GM12878 (cell line): ENCODE results near the gene MTM1. TPM values are rescaled to one million over a fixed set of nuclear protein-coding genes. Genes with fewer than 3 reads are reported as not detected.

Experiments
- ATAC-seq: fragments of 200-7000 bp; cut with Tn5 transposase; 3 replicates; pipeline ENCODE4 v1.9.1; 2020; ENCODE audit warnings: mild to moderate bottlenecking, moderate library complexity
- BruUV-seq: library from RNA; stranded (reverse); fragments of 400-500 nt; replicated peaks from 2 replicates; lab custom pipeline; 2021; lab: Mats Ljungman, UMichigan
- CTCF ChIA-PET: fragments of 300-600 bp; sonication (Branson Sonifier 250); formaldehyde crosslinking; extraction: SDS; loops from one replicate; lab custom pipeline; 2021; ENCODE audit warnings: inconsistent platforms; lab: Yijun Ruan, JAX
- POLR2A ChIA-PET: fragments of 350-600 bp; formaldehyde crosslinking; extraction: SDS; loops from one replicate; lab custom pipeline; 2021; ENCODE audit warnings: inconsistent platforms; lab: Charles Lee
- RAD21 ChIA-PET: fragments of 300-600 bp; sonication (Branson Sonifier 250); formaldehyde crosslinking; loops from one replicate; lab custom pipeline; 2023; ENCODE audit warnings: antibody characterized with exemption; ENCODE audit not compliant: unreplicated experiment; lab: Charles Lee
- SMC1A ChIA-PET: fragments of 300-600 bp; sonication (Branson Sonifier 250); formaldehyde crosslinking; loops from one replicate; lab custom pipeline; 2023; ENCODE audit not compliant: unreplicated experiment, uncharacterized antibody; lab: Charles Lee
- DNase-seq: peaks from one replicate; pipeline ENCODE4 v3.0.0-alpha.2; 2011; ENCODE audit warnings: low read depth, low spot score
- FAIRE-seq: peaks from 3 replicates; lab custom pipeline; 2011; peaks lifted over from hg19 to GRCh38; lab: Jason Lieb, UNC
- H2AFZ ChIP-seq: 2 replicates; pipeline ENCODE4 v1.6.0; 2011; ENCODE audit warnings: low read depth, low read length, control low read depth; ENCODE audit not compliant: control insufficient read depth
- H3K27ac ChIP-seq: 2 replicates; pipeline ENCODE4 v1.5.1; 2011; ENCODE audit warnings: control low read depth; ENCODE audit not compliant: control insufficient read depth, insufficient read depth
- H3K27me3 ChIP-seq, 2 experiments: replicated peaks in 1 of 2; 2 replicates each; pipeline versions ENCODE4 v1.6.0 to v1.6.1; 2011; ENCODE audit warnings: low read length in 1 of 2; ENCODE audit not compliant: control insufficient read depth in 2 of 2, insufficient read depth in 2 of 2
- H3K36me3 ChIP-seq, 2 experiments: 2 replicates each; pipeline ENCODE4 v1.5.1; 2011; ENCODE audit warnings: low read length in 1 of 2; ENCODE audit not compliant: control insufficient read depth in 2 of 2, insufficient read depth in 2 of 2
- H3K4me1 ChIP-seq: 2 replicates; pipeline ENCODE4 v1.6.1; 2011; ENCODE audit warnings: mild to moderate bottlenecking, low read length, moderate library complexity, mixed read lengths; ENCODE audit not compliant: control insufficient read depth, insufficient read depth
- H3K4me2 ChIP-seq: 2 replicates; pipeline ENCODE4 v1.6.0; 2011; ENCODE audit warnings: control low read depth; ENCODE audit not compliant: control insufficient read depth, insufficient read depth
- H3K4me3 ChIP-seq: fragments of 200-600 bp; sonication (generic); 2 replicates; pipeline ENCODE4 v1.5.1; 2016
- H3K79me2 ChIP-seq: 2 replicates; pipeline ENCODE4 v1.6.0; 2011; ENCODE audit warnings: low read length; ENCODE audit not compliant: control insufficient read depth, insufficient read depth
- H3K9ac ChIP-seq: 2 replicates; pipeline ENCODE4 v1.8.0; 2011; ENCODE audit warnings: low read length, control low read depth, mixed read lengths; ENCODE audit not compliant: control insufficient read depth, insufficient read depth
- H3K9me3 ChIP-seq: replicated peaks from 3 replicates; pipeline ENCODE4 v1.5.1; 2011; ENCODE audit warnings: mild to moderate bottlenecking, low read length; ENCODE audit not compliant: control insufficient read depth, insufficient read depth
- H4K20me1 ChIP-seq: 2 replicates; pipeline ENCODE4 v1.6.0; 2011; ENCODE audit not compliant: control insufficient read depth, insufficient read depth
- DPF2 ChIP-seq: fragments of 450-650 bp; IDR thresholded peaks from 2 replicates; pipeline ENCODE4 v1.6.1; 2017; ENCODE audit warnings: mild to moderate bottlenecking
- EED ChIP-seq: sonication (generic); IDR thresholded peaks from 2 replicates; pipeline ENCODE4 v1.6.1; 2016; ENCODE audit warnings: antibody characterized with exemption, low read depth
- GATAD2B ChIP-seq: fragments of 450-650 bp; conservative IDR thresholded peaks from 2 replicates; pipeline ENCODE4 v1.6.1; 2017; ENCODE audit warnings: low read depth, mild to moderate bottlenecking, moderate library complexity
- POLR2A ChIP-seq: IDR thresholded peaks from 2 replicates; pipeline ENCODE4 v1.6.1; 2011; ENCODE audit warnings: low read depth, mild to moderate bottlenecking, low read length
- SMAD5 ChIP-seq: IDR thresholded peaks from 2 replicates; pipeline ENCODE4 v1.6.1; 2016; ENCODE audit warnings: antibody characterized with exemption, low read depth
- TCF7 ChIP-seq: IDR thresholded peaks from 2 replicates; pipeline ENCODE4 v1.6.1; 2014; ENCODE audit warnings: antibody characterized with exemption, borderline replicate concordance
- WGBS: methylation state at CpG from one replicate; pipeline ENCODE4 v1.1.6; 2016; ENCODE audit warnings: low lambda C conversion rate; ENCODE audit not compliant: insufficient replicate concordance, insufficient coverage; ENCODE audit errors: missing lambda C conversion rate; 5-methylcytosine and 5-hydroxymethylcytosine counted together
- in situ Hi-C: fragments of 300-500 bp; cut with MboI; formaldehyde crosslinking; loops from 9 replicates; pipeline ENCODE4 v1.14.3; 2018; ENCODE audit warnings: mixed read lengths
- intact Hi-C: fragments of 100-400 bp; cut with micrococcal nuclease; formaldehyde crosslinking; loops from one replicate; pipeline ENCODE4 v1.14.2; 2022; ENCODE audit not compliant: unreplicated experiment
- polyA plus RNA-seq, 11 experiments: library from polyadenylated mRNA; depleted of rRNA in 4 of 11; unstranded in 6 of 11; stranded (reverse) in 5 of 11; fragments of >200 nt; fragmentation: Nextera tagmentation in 4 of 11; fragmentation: Illumina TruSeq in 1 of 11; extraction: Ambion mirVana in 4 of 11; extraction: Trizol in 1 of 11; gene quantifications; 1 replicate in 1 of 11; 2 replicates in 10 of 11; pipeline versions ENCODE4 v1.2.1 to v1.2.3, GENCODE V29; 2011 to 2016; ENCODE audit warnings: inconsistent platforms in 2 of 11, missing spikeins in 2 of 11, low read depth in 1 of 11
- total RNA-seq, 4 experiments: library from RNA; depleted of rRNA in 3 of 4; stranded (reverse); fragments of >200 nt in 3 of 4; fragmentation: Illumina TruSeq in 1 of 4; extraction: Trizol in 1 of 4; gene quantifications; 2 replicates each; pipeline versions ENCODE4 v1.2.1 to v1.2.3, GENCODE V29; 2013 to 2021
- TF ChIP-seq, protein P1 (sequence below): IDR thresholded peaks from 2 replicates; pipeline ENCODE4 v1.6.1; 2012; ENCODE audit warnings: low read length, inconsistent platforms
- TF ChIP-seq, protein P2 (sequence below): IDR thresholded peaks from 2 replicates; pipeline ENCODE4 v1.6.1; 2011; ENCODE audit warnings: borderline replicate concordance, low read depth, mild to moderate bottlenecking, moderate library complexity, low read length; ENCODE audit not compliant: insufficient read depth, poor library complexity, severe bottlenecking

Gene MTM1
- total and polyA plus RNA-seq, 10 of the 15 experiments (the other 5 are each of a cell fraction or from before 2014, with no cell fraction given), result 3.9 to 13.3 (median 8.4) TPM

DNA sequence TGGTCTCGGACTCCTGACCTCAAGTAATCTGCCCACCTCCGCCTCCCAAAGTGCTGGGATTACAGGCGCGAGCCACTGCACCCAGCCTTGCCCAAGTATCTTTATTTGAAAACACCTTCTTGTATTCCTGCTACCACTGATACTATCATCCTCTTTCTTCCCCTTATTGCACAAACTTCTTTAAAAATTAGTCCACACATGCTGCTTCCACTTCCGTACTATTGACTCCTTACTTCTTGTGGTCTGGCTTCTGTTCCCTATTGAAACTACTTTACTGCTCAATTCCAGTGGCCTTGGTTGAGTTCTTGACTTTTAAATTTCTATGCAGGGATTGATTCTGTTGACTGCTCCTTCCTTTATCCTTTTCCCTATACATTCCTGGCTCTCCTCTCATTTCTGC lies 38.8 kb downstream of the MTM1 start:
- no peaks in the 10 kb centered on the region for H3K9me3 ChIP-seq
- no peaks in the 10 kb centered on the region for H4K20me1 ChIP-seq
- 57% methylated on average over 5 of the region's 5 CpGs for WGBS
- H3K4me1 ChIP-seq, result no peaks in the 10 kb centered on the region
- ATAC-seq (no peak), DNase-seq (no peak)
- no TSS peak for BruUV-seq
- SMC1A ChIA-PET, result no interaction called here
- H3K27ac ChIP-seq, result no peak overlapping the region
- POLR2A ChIA-PET, result no interaction called here
- no peak overlapping the region for H3K4me3 ChIP-seq
- CTCF ChIA-PET, result interaction anchor here (0.6 to 1.6 kb wide), 3 partner anchors 12 to 122 kb away, joined by 3 to 5 read pairs (median 4); no protein-coding TSS in a partner anchor
- H3K4me2 ChIP-seq, result no peak overlapping the region
- in situ Hi-C loops, result no loop called here
- RAD21 ChIA-PET, result no interaction called here
- H3K36me3 ChIP-seq, result no peaks in the 10 kb centered on the region
- no peak overlapping the region for H2AFZ ChIP-seq
- no peak overlapping the region for H3K9ac ChIP-seq
- intact Hi-C loops, result no loop called here
- TF ChIP-seq EED (no peak), POLR2A (no peak)
- TF ChIP-seq, all 136 proteins: peak for 0
- no peaks in the 10 kb centered on the region for H3K79me2 ChIP-seq
- no peaks in the 10 kb centered on the region for H3K27me3 ChIP-seq
- no peak for FAIRE-seq

GRCh38 chrX:150610043-150610442 lies 41.6 kb downstream of the MTM1 start:
- DNase-seq, result no peak
- ChIA-PET CTCF (no interaction called here), RAD21 (no interaction called here), SMC1A (no interaction called here), POLR2A (no interaction called here)
- Histone ChIP-seq H2AFZ (no peak overlapping the region), H3K4me1 (no peaks in the 10 kb centered on the region), H3K9ac (no peak overlapping the region), H3K9me3 (no peaks in the 10 kb centered on the region), H3K79me2 (no peaks in the 10 kb centered on the region), H3K36me3 (no peaks in the 10 kb centered on the region), H3K4me3 (no peak overlapping the region), H3K27me3 (no peaks in the 10 kb centered on the region), H4K20me1 (no peaks in the 10 kb centered on the region), H3K27ac (no peak overlapping the region), H3K4me2 (no peak overlapping the region)
- FAIRE-seq, result no peak
- intact Hi-C loops, result no loop called here
- in situ Hi-C loops, result no loop called here
- BruUV-seq, result no TSS peak
- TF ChIP-seq TCF7, result no peak
- no peak for TF ChIP-seq GATAD2B
- no peak for TF ChIP-seq DPF2
- no peak for TF ChIP-seq SMAD5
- TF ChIP-seq, protein P1, sequence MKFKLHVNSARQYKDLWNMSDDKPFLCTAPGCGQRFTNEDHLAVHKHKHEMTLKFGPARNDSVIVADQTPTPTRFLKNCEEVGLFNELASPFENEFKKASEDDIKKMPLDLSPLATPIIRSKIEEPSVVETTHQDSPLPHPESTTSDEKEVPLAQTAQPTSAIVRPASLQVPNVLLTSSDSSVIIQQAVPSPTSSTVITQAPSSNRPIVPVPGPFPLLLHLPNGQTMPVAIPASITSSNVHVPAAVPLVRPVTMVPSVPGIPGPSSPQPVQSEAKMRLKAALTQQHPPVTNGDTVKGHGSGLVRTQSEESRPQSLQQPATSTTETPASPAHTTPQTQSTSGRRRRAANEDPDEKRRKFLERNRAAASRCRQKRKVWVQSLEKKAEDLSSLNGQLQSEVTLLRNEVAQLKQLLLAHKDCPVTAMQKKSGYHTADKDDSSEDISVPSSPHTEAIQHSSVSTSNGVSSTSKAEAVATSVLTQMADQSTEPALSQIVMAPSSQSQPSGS, result no peak
- TF ChIP-seq, protein P2, sequence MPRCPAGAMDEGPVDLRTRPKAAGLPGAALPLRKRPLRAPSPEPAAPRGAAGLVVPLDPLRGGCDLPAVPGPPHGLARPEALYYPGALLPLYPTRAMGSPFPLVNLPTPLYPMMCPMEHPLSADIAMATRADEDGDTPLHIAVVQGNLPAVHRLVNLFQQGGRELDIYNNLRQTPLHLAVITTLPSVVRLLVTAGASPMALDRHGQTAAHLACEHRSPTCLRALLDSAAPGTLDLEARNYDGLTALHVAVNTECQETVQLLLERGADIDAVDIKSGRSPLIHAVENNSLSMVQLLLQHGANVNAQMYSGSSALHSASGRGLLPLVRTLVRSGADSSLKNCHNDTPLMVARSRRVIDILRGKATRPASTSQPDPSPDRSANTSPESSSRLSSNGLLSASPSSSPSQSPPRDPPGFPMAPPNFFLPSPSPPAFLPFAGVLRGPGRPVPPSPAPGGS, result no peak
- ATAC-seq, result no peak
